AG09319 (cell line): ENCODE measurements around the gene ZNF580.

Experiments used
- DNase-seq: peaks from one replicate; pipeline ENCODE4 v3.0.0-alpha.2; 2010; ENCODE audit warnings: low read depth; ENCODE audit errors: extremely low read depth
- TF ChIP-seq, protein P1 (sequence below): IDR thresholded peaks from 2 replicates; pipeline ENCODE4 v1.5.1; 2011; ENCODE audit warnings: low read depth, mild to moderate bottlenecking, inconsistent platforms, low read length, moderate library complexity

Gene ZNF580

DNA sequence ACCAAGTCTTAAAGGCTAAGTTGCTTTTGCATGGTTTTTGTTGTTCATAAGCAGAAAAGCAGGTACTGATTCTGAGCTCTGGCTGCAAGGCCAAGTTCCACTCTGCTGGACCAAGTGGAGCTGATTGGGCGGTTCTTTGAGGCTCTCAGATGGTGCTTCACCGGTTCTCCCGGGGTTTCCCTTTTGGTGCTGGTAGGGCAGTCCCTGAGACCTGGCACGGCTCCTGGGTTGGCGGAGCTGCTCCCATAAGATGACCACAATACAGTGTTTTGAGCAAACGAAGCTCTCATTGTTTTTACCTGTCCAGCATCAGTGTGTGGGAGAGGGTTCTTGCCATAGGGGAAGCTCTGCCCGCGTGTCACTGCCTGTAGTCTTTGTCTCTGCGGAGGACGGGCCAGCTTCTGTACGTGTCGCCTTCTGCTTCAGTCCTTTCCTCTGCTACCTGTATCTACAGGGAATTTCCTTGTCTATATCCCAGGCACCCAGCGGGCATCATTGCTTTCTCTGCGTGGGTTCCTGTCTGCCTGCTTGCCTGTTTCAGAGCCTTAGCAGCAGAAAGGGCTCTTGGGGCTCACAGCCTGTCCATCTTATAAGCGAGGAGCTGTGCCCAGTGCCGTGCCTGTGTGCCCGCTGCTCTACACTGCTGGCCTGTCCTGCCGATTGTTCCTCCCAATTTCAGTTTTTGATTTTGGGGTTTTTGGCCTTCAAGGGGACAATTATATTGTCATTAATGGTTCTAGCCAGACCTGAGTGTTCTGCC lies 16.4 kb downstream of the ZNF580 start:
- TF ChIP-seq, protein P1, sequence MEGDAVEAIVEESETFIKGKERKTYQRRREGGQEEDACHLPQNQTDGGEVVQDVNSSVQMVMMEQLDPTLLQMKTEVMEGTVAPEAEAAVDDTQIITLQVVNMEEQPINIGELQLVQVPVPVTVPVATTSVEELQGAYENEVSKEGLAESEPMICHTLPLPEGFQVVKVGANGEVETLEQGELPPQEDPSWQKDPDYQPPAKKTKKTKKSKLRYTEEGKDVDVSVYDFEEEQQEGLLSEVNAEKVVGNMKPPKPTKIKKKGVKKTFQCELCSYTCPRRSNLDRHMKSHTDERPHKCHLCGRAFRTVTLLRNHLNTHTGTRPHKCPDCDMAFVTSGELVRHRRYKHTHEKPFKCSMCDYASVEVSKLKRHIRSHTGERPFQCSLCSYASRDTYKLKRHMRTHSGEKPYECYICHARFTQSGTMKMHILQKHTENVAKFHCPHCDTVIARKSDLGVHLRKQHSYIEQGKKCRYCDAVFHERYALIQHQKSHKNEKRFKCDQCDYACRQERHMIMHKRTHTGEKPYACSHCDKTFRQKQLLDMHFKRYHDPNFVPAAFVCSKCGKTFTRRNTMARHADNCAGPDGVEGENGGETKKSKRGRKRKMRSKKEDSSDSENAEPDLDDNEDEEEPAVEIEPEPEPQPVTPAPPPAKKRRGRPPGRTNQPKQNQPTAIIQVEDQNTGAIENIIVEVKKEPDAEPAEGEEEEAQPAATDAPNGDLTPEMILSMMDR: no peak
- DNase-seq: no peak

DNA sequence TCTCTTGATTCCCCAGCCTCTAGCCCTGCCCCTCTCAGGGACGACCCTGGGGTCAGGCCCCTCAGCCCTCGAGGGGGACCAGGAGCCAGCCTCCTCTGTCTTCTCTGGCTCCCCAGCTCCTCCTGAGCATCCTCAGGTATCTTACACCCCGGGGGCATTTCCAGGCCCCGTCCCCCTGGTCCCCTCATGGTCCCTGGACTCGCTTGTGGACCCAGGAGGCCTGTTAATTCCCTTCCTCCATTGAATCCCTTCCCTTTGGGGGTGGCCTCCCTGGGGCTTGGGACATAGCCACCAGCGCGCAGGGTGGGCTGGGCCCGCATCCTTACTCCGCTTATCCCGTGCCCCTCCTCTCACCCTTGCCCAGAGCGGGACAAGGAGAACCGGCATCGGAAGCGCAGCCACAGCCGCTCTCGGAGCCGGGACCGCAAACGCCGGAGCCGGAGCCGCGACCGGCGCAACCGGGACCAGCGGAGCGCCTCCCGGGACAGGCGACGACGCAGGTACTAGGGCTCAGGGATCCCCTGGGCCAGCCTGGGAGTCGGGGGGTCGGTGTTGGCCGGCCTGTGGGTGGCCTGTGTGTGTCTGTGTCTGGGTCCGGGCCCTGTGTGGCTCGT lies 18.2 kb downstream of the ZNF580 start:
- no peak for DNase-seq
- TF ChIP-seq, protein P1: no peak

DNA sequence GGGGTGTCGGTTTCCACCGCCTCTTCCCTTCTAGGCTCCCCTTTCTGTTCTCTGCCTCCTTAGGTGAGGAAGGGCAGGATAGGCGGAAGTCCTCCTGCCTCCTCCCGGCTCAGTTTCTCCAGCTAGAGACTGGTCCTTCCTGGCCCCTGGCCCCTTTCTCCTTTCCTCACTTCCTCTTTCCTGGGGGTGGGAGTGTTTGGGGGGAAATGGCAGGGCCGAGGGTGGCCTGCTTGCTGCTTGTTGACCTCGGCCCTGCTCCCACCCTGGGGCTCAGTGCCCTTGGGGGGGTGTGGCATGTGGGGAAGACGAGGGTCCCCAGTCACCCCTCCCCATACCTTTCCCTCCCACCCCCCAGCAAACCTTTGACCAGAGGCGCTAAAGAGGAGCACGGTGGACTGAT lies 19.0 kb downstream of the ZNF580 start:
- TF ChIP-seq, protein P1: no peak
- DNase-seq: no peak

DNA sequence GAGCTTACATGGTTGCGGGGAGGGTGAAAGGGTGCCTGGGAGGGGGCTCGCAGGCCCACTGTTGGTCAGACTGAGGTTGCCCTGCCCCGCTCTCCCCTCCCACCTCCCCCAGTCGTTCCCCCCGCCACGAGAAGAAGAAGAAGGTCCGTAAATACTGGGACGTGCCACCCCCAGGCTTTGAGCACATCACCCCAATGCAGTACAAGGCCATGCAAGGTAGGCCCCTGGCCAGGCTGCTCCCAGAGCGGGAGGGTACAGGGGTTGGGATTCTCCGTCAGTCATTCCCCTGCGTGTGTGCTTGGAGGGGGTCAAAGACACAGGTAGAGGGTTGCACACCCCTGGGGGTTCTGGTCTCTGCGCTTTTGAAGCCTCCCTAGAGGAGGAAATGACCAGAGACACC lies 19.6 kb downstream of the ZNF580 start:
- TF ChIP-seq, protein P1: no peak
- DNase-seq: no peak

DNA sequence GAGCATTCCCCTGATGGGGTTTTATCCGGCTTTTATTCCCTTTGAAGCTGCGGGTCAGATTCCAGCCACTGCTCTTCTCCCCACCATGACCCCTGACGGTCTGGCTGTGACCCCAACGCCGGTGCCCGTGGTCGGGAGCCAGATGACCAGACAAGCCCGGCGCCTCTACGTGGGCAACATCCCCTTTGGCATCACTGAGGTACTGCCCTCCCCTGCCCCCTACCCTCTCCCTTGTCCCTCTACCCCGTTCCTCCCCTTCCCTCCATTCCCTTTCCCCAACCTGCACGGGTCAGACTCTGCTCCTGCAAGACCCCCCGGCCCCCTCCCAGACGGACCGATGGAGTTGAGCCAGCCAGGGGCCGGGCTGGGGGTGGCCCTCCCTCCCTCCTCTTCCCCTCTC lies 20.2 kb downstream of the ZNF580 start:
- DNase-seq: no peak
- TF ChIP-seq, protein P1: no peak

DNA sequence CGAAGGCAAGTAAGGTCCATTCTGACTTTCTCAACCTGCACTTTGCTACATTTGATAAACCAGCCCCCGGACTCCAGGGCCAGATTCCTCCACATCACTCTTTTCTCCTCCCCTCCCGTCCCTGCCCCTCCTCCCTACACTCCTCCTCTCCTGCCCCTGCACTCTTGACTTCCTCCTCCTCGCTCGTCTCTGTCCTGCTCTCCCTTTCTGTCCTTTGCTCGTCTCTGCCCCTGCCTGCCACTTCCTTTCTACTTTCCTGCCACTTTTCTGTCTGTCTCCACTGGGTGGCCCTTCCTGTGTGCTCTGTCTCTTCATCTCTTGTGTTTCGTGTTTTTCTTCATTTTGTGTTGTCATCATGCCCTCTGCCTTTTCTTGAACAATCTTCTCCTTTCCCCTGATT lies 21.0 kb downstream of the ZNF580 start:
- TF ChIP-seq, protein P1: no peak
- no peak for DNase-seq

DNA sequence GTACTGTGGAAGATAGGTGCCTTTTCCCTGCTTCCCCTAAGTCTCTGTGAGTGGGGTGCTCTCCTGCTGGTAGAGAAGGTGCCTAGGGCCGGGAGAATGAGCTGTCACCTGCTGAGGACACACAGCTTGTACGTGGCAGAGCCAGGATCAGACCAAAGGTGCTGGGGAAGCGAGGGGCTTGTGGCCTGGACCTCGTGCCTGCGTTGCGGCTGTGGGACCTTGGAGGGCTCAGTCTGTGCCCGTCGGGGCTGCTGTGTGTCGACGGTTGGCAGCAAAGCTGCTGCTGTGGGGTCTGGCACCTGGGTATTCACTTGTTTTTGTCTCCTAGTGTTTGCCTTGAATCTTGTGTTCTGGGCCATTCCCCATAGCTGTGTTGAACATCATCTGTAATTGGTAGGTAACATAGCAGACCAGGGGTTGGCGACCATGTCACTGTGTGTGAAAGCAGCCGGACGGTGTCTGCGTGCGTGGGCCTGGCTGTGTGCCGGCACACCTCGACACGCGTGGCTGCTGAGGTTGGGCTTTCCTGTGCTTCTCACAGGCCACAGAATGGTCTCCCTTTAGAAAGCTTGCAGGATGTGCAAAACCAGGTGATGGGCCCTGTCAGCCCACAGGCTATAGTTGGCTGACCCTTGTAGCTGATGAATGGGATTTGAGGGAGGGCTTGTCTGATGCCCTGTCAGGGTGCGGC lies 23.2 kb downstream of the ZNF580 start:
- DNase-seq: no peak
- TF ChIP-seq, protein P1: no peak
